SK-N-MC (cell line): Measurements from ENCODE around the gene TAF6.

Experiments
- EZH2 ChIP-seq: fragments of 200-600 bp; sonication (generic); IDR thresholded peaks from one replicate; pipeline ENCODE4 v1.6.1; 2017; ENCODE audit warnings: antibody characterized with exemption
- POLR2AphosphoS5 ChIP-seq: IDR thresholded peaks from 2 replicates; pipeline ENCODE4 v1.6.1; 2012; ENCODE audit warnings: mild to moderate bottlenecking, low read depth, low read length, borderline replicate concordance

DNA sequence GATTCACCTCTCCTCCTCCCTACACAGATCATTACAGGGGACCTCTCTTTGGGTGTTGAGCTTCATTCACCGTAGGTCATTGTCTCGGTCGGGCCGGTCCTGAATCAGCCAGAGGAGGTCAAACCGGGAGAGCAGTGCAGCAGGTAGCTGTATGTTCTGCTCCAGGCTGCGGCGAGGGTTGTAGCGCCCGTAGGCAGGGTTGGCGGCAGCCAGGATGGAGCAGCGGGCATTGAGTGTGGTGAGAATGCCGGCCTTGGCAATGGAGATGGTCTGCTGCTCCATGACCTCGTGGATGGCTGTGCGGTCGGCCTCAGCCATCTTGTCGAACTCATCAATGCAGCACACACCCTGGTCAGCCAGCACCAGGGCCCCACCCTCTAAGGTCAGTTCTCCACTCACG is 23.5 kb downstream of the TAF6 start:
- TF ChIP-seq POLR2AphosphoS5 (no peak), EZH2 (no peak)
